RKO (cell line): ENCODE data around the gene C17orf67.
A peak's percentile ranks its signal among the peaks of the same experiment; 100 is the strongest.

Experiments used
- DNase-seq: peaks from one replicate; pipeline ENCODE4 v3.0.0-alpha.2; 2016; ENCODE audit warnings: low spot score

C17orf67 gene

DNA sequence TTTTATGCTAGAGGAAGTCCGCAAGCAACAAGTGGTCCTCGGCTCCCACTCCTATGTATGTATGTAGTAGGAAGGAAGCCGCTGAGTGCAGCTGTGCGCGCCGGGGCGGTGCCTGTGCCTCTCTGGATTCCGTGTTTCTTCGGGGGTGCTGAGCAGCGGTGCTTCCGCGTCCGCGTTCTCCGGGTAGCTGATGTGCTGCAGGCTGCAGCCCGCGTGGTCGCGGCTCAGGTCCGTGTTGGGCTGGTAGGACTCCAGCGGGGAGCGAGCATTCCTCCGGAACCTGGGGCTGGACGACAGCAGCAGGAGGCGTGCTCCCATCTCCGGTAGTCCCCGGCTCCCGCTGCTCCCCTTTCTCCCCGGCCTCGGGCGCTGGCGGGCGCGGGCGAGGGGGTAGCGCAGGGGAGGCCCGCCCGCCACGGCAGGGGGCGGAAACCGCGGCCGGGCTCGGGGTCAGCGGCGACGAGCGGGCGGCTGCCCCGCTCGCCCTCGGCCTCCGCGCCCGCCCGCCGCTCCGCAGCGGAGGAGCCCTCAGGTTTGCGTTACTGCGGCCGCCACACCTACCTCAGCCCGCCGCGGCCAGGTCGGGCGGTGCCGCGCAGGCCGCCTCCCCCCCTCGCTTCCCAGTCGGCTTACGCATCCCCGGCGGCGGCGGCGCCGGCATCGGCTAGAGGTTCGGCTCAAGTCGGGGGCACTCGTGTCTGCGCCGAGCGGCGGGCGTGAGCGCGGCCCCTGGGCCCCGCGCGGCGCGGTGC lies 487 bp downstream of the C17orf67 start:
- DNase-seq, result peak; percentile 83

DNA sequence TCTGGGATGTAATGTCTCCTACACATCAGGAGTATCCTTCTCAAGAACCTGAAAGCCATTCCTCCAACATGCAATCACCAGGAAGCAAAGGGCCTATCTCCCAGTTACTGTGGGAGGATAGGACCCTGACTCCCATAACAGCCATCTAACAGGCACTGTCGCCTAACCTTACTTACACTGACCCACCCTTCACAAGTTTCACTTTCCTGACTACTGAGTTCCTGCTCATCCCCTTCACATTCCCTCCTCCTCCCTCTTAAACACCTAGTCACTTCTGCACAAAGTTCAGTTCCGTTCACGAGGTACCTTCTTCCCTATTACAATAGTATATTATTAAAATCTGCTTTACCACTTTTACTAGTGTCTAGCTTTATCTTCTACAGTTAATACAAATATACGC lies 1.3 kb downstream of the C17orf67 start:
- peak; percentile 34 for DNase-seq

DNA sequence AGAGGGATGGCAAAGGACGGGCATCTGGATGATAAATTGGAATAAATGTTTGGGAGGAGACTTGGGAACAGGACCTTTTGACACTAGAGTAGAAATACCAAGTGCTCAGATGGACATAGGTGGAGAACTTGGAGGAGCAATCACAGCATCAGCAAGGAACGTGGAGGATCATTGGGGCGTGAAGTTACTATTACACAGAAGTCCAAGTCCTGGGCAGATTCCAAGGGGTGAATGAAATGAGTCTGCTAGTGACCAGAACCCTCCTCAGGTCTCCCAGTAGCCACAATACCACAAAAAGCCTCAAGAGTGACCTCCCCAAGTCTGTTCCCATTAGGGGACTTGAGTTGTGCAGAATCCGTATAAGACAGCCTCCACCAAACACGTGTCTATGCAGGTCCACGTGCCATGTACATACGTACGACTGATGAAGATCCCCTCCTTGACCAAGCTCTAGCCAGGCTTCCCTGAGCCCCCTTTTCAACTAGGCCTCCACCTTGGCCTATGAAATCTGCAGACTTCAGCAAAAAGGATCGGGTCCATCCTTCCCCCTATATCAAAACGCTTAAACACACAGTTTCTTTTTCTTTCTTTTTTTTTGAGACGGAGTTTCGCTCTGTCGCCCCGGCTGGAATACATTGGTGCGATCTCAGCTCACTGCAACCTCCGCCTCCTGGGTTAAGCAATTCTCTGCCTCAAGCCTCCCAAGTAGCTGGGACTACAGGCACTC lies 2.2 kb downstream of the C17orf67 start:
- no peak for DNase-seq

DNA sequence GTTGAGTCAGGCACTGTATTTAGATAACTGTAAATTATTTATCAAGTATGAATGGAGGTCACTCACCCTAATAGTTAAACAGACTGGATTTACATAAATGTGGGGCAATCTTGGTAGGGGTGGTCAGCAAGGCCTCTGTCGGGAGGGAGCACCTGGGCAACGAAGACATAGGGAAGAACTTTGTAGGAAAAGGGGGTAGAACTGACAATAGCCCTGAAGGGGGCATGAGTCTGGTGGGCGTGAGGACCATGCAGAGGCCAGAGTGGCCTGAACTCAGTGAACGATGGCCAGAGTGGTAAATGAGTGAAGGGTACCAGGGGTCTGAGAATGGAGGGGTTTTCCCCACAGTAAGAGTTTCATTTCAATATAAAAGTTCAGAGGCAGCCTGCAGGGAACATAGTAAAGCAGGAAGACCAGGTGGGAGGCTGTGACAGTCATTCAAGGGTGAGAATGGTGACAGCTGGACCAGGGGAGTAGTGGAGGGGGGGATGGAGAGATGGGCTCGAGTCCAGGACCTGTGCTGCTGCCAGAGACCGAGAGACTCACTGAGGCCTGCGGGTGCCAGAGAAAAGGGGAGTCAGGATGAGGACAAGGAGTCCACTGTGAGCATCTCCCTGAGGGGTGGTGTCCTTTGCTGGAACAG lies 2.9 kb downstream of the C17orf67 start:
- no peak for DNase-seq

DNA sequence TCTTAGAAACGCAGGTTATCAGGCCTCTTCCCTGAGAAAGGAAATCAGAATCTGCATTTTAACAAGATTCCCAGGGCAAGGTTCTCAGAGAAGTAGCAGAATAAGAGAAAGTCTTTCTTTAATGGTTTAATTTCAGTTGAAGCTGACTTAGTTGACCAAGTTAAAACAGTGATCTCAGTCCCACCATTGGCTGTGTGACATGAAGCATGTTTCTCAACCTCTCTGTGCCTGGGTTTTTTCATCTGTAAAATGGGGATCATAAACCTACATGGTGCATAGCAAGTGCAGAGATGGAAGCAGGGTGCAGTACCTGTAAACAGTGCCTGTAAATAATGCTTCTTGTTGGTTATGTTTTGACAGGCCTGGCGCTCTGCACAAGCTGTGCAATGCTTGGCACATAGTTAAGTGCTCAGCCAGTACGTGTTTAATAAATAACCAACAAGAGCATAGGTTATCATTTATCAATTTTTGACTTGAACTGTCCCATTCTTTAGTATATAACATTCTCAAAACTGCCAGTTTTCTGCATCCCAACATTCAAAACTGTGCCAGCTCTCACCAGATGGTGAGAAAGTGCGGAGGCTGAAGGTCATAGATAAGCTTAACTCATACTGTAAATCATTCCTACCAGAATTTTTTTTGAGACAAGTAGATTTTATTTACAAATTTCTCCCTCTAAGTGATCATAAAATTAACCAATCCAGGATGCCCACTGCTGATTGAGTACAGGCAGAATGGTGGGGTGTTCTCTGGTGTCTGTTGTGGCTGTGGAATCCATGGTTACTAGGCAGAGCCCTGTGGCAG lies 6.9 kb downstream of the C17orf67 start:
- no peak for DNase-seq

DNA sequence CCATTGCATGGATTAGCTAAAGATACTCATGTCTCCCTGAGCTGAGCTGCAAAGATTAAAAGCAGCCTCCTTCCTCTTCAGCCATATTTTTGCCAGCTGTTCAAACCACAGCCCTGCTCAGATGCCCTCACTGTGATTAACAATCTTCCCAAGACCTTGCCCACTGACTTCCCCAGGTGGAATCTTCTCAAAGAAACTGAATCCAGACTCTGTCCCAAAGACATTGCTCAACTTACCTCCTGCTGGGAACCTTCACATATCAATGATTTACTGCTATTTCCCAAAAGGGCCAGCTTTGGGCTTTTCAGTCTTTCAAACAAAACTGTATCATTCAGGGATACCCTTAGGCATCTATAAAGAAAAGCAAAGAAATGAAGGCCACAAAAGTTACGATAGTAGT lies 9.2 kb downstream of the C17orf67 start:
- DNase-seq, result no peak

DNA sequence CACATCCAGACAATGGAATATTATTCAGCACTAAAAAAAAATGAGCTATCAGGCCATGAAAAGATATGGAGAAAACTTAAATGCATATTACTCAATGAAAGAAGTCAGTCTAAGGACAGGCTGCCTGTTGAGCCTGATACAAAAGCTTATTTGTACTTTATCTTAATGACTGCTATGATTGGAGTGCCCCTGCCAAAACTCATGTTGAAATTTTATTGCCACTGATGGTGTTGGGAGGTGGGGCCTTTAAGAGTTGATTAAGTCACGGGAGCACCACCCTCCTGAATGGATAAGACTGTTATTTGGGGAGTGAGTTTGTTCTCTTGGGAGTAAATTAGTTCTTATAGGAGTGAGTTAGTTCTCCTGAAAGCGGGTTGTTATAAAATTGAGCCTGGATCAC lies 9.9 kb downstream of the C17orf67 start:
- DNase-seq, result no peak

DNA sequence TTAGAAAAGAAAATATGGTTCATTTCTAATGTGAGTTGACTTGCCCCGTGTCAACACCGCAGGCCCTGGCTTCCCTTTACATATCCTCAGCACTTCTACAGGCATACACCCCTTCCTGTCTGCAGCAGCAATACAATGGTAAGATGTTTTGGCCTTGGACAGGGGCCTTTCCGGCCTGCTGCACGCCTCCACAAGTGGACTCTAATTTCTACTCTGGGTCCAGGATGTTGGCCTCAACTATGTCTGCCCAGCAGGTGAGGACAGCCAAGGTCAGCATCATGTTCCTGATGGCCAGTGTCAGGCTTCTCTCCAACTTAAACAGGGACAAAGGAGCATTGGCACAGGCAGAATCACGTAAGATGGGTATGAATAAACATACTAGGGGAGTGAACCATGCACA lies 11.0 kb downstream of the C17orf67 start:
- no peak for DNase-seq

DNA sequence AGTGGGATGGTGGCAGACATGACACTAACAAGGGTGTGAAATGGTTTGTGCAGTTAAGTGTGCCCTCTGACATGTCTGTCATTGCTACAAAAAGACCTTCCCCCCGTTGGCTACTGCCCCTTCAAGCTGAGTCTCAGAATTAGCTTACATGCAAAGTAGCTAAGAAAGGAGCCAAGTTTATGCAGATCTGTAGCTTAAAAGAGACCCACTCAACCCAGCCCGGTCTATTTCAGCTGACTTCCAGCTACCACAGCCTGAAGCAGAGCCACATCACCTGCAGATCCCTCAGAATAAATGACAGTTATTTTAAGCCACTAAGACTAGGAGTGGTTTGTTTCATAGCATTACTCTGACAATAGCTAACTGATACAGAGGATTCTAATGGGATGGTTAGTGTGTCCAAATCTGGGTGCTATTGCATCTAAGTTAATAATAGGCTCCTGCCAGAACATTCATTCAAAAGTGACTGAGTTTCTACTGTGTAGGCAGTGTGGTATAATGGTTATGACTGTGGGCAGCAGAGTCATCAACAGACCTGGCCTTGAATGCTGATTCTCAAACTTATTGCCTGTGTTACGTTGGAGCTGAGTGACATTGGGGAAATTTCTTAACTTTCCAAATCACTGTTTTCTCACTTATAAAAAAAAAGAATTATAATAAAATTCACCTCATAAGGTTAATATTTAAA lies 11.7 kb downstream of the C17orf67 start:
- no peak for DNase-seq

DNA sequence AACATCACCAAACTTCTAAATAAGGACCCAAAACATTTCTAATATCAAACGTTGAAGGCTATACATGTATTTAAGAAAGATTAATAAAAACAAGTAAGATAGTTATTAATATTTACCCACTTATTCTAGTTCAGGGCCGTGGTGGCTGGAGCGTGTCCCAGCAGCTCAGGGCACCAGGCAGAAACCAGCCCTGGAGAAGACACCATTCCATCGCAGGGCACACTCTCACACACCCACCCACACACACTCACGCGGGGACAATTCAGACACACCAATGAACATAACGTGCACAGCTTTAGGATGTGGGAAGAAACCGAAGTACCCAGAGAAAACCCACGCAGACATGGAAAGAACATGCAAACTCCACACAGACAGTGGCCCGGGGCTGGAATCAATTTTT lies 13.5 kb downstream of the C17orf67 start:
- no peak for DNase-seq

DNA sequence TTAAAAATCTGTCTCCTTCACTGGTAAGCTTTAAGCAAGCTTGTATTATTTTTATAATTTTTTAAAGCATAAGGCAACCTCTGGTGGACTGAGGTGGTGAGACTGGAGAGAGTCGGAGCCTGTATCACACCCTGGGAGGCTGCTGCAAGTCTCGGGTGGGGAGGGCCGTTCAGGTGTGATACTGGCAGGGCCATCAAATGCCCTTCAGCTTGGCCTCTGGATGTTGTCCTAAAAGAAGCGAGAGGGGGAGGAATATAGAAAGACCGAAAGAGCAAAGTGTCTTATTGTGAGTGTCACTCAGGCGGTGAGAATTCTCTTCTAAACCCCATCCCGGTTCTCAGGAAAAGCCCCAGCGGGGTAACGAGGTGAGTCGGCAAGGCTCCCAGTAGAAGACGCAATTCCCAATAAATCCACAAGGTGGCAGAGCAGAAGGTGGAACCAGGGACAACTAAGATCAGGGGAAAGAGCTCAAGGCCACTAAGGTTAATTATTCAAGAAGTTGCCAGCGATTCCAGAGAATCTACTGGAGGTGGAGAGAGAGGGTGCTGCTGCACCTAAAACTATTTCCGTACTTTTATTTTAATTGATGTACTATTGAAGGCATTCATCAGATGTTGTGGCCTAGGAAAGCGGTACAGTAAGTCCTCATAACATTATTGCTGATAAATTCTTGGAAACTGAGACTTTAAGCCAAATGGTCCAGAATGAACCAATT lies 14.1 kb downstream of the C17orf67 start:
- peak; percentile 77 for DNase-seq

DNA sequence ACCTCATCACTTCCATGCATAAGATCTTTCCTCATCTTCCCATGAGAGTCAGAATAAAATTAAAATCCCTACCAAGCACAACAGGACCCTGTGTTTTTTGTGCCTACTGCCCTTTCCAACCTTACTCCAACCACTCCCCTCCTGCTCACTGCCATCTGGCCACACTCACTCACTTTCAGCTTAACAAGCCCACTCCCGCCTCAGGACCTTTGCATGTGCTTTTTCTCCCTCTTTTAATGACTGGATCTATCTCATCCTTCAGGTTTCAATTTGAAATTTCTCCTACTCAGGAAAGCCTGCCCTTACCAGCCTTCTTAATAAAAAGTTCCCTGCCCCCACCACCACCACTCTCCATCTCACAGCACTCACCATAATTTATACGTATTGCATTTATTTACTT lies 14.7 kb downstream of the C17orf67 start:
- DNase-seq, result no peak

DNA sequence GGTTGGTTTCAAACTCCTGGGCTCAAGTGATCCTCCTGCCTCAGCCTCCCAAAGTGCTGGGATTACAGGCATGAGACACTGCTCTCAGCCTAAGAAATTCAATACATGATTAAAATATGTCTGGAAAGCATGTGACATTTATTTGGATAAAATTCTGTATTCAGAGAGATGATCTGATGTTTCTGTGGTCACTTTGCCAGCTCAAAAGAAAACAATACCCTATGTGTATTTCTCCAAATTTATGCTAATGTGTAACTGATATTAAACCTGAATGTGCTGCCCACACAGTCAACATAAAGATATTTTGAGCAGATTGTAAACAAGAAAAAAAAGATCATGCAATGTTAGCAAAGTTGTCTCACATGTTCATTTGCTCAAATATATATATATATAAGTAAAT lies 16.7 kb downstream of the C17orf67 start:
- DNase-seq, result no peak

DNA sequence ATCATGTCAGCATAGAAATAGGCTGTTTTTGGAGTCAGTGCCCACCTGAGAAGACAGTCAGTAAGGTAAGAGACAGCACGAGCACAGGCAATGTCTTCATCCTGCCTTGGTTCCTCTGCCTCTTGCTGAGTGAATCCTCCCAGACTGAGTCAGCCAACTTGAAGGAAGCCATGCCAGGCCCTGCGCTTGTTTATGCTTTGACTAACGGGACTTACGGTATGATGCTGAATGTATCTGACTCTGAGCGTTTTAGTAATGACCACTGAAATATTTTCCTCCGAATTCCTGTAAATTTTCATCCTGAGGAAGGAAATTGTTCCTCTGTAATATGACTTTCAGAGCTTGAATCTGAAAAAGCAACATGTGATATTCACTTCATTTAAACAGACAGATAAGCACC lies 18.0 kb downstream of the C17orf67 start:
- DNase-seq, result no peak

DNA sequence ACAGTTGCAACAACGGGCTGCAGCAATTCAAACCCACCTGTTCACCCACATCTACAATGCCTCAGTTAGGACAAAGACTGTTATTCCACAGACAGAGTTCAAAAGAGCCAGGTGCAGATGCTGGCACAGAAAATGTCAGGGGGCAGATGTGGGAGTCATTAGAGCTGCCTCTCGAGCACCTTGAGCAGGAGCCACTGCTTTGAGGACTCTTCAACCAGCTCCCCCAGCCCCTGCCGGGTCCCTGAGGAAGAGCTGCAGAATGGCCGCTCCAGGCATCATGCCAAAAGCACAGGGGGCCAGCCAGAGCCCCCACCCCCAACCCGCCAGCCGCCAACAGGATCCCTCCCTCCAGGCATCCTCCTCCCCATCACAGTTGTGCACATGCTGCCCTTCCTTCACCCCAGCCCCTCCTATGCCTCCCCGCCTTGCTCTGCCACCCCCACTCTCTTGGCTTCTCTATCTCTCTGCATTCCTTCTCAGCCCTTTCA lies 20.8 kb downstream of the C17orf67 start:
- no peak for DNase-seq

DNA sequence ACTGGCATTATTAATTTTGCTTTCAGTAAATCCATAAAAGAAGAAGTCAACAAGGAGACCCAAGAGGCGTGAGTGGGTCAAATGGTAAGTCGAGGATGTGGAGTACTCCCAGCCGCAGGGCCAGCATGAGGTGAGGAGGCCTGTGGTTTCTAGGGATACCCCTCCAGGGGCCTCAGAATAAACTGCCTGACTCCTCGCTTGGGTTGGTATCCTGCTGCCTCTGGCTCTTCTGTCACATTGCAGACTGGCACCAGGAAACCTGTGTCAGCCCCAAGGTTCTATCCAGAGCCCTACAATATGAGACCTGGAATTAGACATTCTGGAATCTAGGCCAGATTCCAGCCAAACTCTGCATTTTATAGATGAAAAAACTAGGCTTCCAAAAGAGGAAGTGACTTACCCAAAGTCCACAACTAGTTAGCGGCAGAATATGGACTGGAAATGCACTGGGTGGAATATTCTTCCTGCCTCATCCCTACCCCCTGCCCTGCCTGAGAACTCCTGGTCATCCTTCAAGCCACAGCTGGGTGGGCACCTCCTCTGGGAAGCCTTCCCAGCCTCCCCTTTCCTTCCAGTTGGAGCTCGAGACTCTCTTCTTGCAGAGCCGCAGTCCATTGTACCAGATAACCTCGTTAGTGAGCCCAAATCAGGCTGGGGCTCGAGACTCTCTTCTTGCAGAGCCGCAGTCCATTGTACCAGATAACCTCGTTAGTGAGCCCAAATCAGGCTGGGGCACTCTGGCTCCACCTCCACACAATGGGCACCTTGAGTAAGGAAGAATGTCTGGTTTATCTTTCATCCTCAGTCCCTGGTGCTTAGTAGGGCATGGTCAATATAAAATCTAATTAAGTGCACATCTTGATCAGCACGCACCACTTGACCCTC lies 22.6 kb downstream of the C17orf67 start:
- DNase-seq, result no peak

DNA sequence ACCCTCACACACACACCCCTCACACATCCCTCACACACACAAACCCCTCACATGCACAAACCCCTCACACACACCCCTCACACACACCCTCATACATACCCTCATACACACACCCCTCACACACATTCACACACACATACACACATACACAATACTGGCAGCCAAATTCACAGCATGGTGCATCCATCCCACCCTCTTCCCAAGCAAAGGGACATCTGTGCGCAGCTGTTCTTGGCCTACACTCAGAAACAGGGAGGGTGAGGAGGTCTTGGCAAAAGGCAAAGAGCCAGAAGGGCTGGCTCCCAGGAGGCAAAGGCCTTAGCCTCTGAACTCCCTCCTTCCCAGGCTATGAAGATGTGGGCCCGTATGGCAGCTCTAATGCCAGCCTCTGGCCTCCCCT lies 23.4 kb downstream of the C17orf67 start:
- no peak for DNase-seq

DNA sequence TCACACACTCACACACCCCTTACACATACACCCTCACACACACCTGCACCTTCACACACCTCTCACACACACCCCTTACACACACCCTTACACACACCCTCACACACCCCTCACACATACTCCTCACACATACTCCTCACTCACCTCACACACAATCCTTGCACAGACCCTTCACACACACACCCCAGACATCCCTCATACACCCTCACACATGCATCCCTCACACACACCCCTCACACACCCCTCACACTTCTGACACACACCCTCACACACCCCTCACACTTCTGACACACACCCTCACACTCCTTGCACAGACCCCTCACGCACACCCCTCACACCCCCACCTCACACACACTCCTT lies 23.9 kb downstream of the C17orf67 start:
- DNase-seq, result no peak

DNA sequence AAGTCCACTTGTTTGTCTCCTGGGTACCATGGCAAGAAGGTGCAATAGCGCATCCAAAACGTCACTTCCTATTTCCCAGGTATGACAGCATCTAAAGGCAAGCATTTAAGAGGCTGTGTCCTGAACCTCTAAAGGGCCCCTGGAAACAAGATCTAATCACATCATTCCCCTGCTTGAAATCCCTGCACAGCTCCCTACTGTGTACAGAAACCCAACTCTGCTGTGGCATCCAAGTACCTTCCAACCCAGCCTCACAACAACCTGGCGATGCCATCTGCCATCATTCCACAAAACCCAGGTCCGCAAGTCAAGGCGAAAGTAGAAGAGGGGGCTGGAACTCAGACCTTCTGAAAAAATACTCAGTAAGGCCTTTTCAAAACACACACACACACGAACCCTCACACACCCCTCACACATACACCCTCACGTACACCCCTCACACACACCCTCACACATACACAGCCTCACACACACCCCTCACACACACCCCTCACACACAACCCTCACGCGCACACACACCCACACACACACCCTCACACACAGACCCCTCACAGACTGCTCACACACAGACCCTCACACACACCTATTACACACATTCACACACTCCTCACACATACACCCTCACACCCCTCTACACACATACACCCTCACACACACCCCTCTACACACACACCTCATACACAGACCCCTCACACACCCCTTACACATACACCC lies 24.5 kb downstream of the C17orf67 start:
- DNase-seq, result no peak
